HCT116 (cell line): ENCODE measurements around the gene CHST1. TPM values are rescaled to one million over a fixed set of nuclear protein-coding genes. Genes with fewer than 3 reads are reported as not detected.

ENCODE experiments used
- ATAC-seq: fragments of 200-7000 bp; cut with Tn5 transposase; 2 replicates; pipeline ENCODE4 v1.9.1; 2020; ENCODE audit warnings: mild to moderate bottlenecking, moderate library complexity
- BruUV-seq: library from RNA; stranded (reverse); fragments of 400-500 nt; replicated peaks from 2 replicates; lab custom pipeline; 2021; lab: Mats Ljungman, UMichigan
- CTCF ChIA-PET: fragments of 300-600 bp; sonication (Branson Sonifier 250); formaldehyde crosslinking; loops from one replicate; lab custom pipeline; 2021; ENCODE audit warnings: antibody characterized with exemption; lab: Charles Lee
- POLR2A ChIA-PET: fragments of 300-600, 350-600 bp; sonication (Branson Sonifier 250); formaldehyde crosslinking; loops from one replicate; lab custom pipeline; 2021; ENCODE audit warnings: antibody characterized with exemption; lab: Charles Lee
- RAD21 ChIA-PET, 2 experiments: fragments of 300-600 bp; sonication (Branson Sonifier 250); formaldehyde crosslinking; loops; one replicate each; lab custom pipeline; 2023; ENCODE audit warnings: low total read pairs in 2 of 2; ENCODE audit not compliant: uncharacterized antibody in 2 of 2, unreplicated experiment in 2 of 2, low non-redundant PET in 1 of 2; lab: Charles Lee
- DNase-seq: peaks from one replicate; pipeline ENCODE4 v3.0.0-alpha.2; 2010; ENCODE audit warnings: low read depth, low spot score
- H2AFZ ChIP-seq: fragments of 200-600 bp; shearing (Covaris generic), sonication (generic); 2 replicates; pipeline ENCODE4 v1.6.1; 2017; ENCODE audit warnings: low read depth, mixed run types, mixed read lengths, antibody characterized with exemption, low read length; ENCODE audit not compliant: poor library complexity, severe bottlenecking
- H3K27ac ChIP-seq: 2 replicates; pipeline ENCODE4 v1.5.1; 2012; ENCODE audit warnings: low read depth, low read length
- H3K27me3 ChIP-seq: fragments of 200-600 bp; sonication (generic); 2 replicates; pipeline ENCODE4 v1.6.1; 2016; ENCODE audit warnings: mixed run types, low read length, mixed read lengths; ENCODE audit not compliant: insufficient read depth
- H3K36me3 ChIP-seq, 2 experiments: fragments of 200-500 bp in 1 of 2; fragments of 200-600 bp in 1 of 2; sonication (Bioruptor generic) in 1 of 2; sonication (generic) in 1 of 2; 2 replicates each; pipeline versions ENCODE4 v1.5.1 to v1.6.1; 2014 to 2016; ENCODE audit warnings: low read length in 2 of 2, inconsistent platforms in 1 of 2, mixed read lengths in 1 of 2, mixed run types in 1 of 2; ENCODE audit not compliant: insufficient read depth in 2 of 2, control insufficient read depth in 1 of 2
- H3K4me1 ChIP-seq, 2 experiments: fragments of 200-600 bp in 1 of 2; sonication (generic) in 1 of 2; 2 replicates each; pipeline versions ENCODE4 v1.5.1 to v1.6.1; 2012 to 2017; ENCODE audit warnings: low read length in 2 of 2, inconsistent platforms in 1 of 2, mild to moderate bottlenecking in 1 of 2, mixed read lengths in 1 of 2, mixed run types in 1 of 2, moderate library complexity in 1 of 2; ENCODE audit not compliant: insufficient read depth in 2 of 2, control insufficient read depth in 1 of 2
- H3K4me2 ChIP-seq: fragments of 200-600 bp; sonication (generic); 2 replicates; pipeline ENCODE4 v1.6.1; 2017; ENCODE audit warnings: mixed run types, low read length, mixed read lengths
- H3K4me3 ChIP-seq, 2 experiments: fragments of 200-600 bp in 1 of 2; sonication (generic) in 1 of 2; replicated peaks in 1 of 2; 2 replicates each; pipeline ENCODE4 v1.5.1; 2011 to 2016; ENCODE audit warnings: low read length in 2 of 2, control low read depth in 1 of 2, low read depth in 1 of 2, mild to moderate bottlenecking in 1 of 2, mixed read lengths in 1 of 2, mixed run types in 1 of 2
- H3K79me2 ChIP-seq: fragments of 200-600 bp; sonication (generic); 2 replicates; pipeline ENCODE4 v1.6.1; 2017; ENCODE audit warnings: mild to moderate bottlenecking, mixed run types, low read length, moderate library complexity, mixed read lengths; ENCODE audit not compliant: insufficient read depth
- H3K9ac ChIP-seq: fragments of 200-600 bp; sonication (generic); 2 replicates; pipeline ENCODE4 v1.6.1; 2016; ENCODE audit warnings: low read length, mixed read lengths
- H3K9me2 ChIP-seq: fragments of 200-600 bp; sonication (generic), shearing (Covaris generic); 2 replicates; pipeline ENCODE4 v1.6.1; 2017; ENCODE audit warnings: mixed run types, mild to moderate bottlenecking, moderate library complexity; ENCODE audit not compliant: insufficient read depth
- H3K9me3 ChIP-seq, 2 experiments: fragments of 200-500 bp in 1 of 2; fragments of 200-600 bp in 1 of 2; sonication (Bioruptor generic) in 1 of 2; sonication (generic) in 1 of 2; 2 replicates each; pipeline ENCODE4 v1.6.1; 2014 to 2017; ENCODE audit warnings: low read length in 2 of 2, mixed read lengths in 2 of 2, inconsistent platforms in 1 of 2, low read depth in 1 of 2, mild to moderate bottlenecking in 1 of 2, mixed run types in 1 of 2, moderate library complexity in 1 of 2; ENCODE audit not compliant: control insufficient read depth in 1 of 2, insufficient read depth in 1 of 2
- H4K20me1 ChIP-seq: fragments of 200-600 bp; sonication (generic), shearing (Covaris generic); 2 replicates; pipeline ENCODE4 v1.6.1; 2017; ENCODE audit warnings: mixed run types, mild to moderate bottlenecking, moderate library complexity; ENCODE audit not compliant: insufficient read depth
- CEBPB ChIP-seq: IDR thresholded peaks from 2 replicates; pipeline ENCODE4 v1.6.1; 2012; ENCODE audit warnings: low read depth
- EZH2phosphoT487 ChIP-seq: fragments of 200-600 bp; IDR thresholded peaks from 2 replicates; pipeline ENCODE4 v1.6.1; 2018; ENCODE audit warnings: antibody characterized with exemption, borderline replicate concordance
- MAX ChIP-seq: IDR thresholded peaks from 2 replicates; pipeline ENCODE4 v1.6.1; 2012
- POLR2AphosphoS5 ChIP-seq: IDR thresholded peaks from 2 replicates; pipeline ENCODE4 v1.6.1; 2011; ENCODE audit warnings: mild to moderate bottlenecking, low read depth, low read length, moderate library complexity
- RAD21 ChIP-seq: IDR thresholded peaks from 2 replicates; pipeline ENCODE4 v1.6.1; 2012; ENCODE audit warnings: low read depth, mild to moderate bottlenecking
- SIN3A ChIP-seq: IDR thresholded peaks from 2 replicates; pipeline ENCODE4 v1.6.1; 2012; ENCODE audit warnings: low read depth
- SRF ChIP-seq: IDR thresholded peaks from 2 replicates; pipeline ENCODE4 v1.6.1; 2012; ENCODE audit warnings: low read depth
- TCF7L2 ChIP-seq: IDR thresholded peaks from 2 replicates; pipeline ENCODE4 v1.7.0; 2011; ENCODE audit warnings: borderline replicate concordance, inconsistent platforms; ENCODE audit not compliant: insufficient read depth, insufficient read length; ENCODE audit errors: extremely low read depth
- YY1 ChIP-seq: IDR thresholded peaks from 2 replicates; pipeline ENCODE4 v1.6.1; 2011; ENCODE audit warnings: low read length, low read depth, moderate library complexity, mild to moderate bottlenecking; ENCODE audit not compliant: insufficient replicate concordance; ENCODE audit errors: extremely low read depth
- ZNF274 ChIP-seq: fragments of 200-500 bp; sonication (Bioruptor generic); IDR thresholded peaks from 2 replicates; pipeline ENCODE4 v1.6.1; 2014; ENCODE audit warnings: mild to moderate bottlenecking, low read depth, low read length, inconsistent platforms
- intact Hi-C: fragments of 100-400 bp; cut with micrococcal nuclease; formaldehyde crosslinking; loops from 2 replicates; pipeline ENCODE4 v1.10.0; 2022
- total RNA-seq: library from RNA; stranded (reverse); gene quantifications from one replicate; pipeline ENCODE4 v1.2.1, GENCODE V29; 2021; ENCODE audit not compliant: unreplicated experiment
- TF ChIP-seq, protein P1 (sequence below): IDR thresholded peaks from 2 replicates; pipeline ENCODE4 v1.6.1; 2012
- TF ChIP-seq, protein P2 (sequence below): IDR thresholded peaks from 2 replicates; pipeline ENCODE4 v1.6.1; 2012; ENCODE audit warnings: low read depth

The CHST1 gene
- total RNA-seq, 1 experiment from 2014 or later: 0.69 TPM

- peak; percentile 63 for ATAC-seq
- TF ChIP-seq YY1: no peak
- TF ChIP-seq EZH2phosphoT487: no peak
- TF ChIP-seq RAD21: 0 out of 2 replicates have a peak, but pooled peaks have one; percentile 18
- intact Hi-C loops: no loop called here
These were observed 6.1 kb upstream of the CHST1 start for GRCh38 chr11:45671246-45672171.

DNA sequence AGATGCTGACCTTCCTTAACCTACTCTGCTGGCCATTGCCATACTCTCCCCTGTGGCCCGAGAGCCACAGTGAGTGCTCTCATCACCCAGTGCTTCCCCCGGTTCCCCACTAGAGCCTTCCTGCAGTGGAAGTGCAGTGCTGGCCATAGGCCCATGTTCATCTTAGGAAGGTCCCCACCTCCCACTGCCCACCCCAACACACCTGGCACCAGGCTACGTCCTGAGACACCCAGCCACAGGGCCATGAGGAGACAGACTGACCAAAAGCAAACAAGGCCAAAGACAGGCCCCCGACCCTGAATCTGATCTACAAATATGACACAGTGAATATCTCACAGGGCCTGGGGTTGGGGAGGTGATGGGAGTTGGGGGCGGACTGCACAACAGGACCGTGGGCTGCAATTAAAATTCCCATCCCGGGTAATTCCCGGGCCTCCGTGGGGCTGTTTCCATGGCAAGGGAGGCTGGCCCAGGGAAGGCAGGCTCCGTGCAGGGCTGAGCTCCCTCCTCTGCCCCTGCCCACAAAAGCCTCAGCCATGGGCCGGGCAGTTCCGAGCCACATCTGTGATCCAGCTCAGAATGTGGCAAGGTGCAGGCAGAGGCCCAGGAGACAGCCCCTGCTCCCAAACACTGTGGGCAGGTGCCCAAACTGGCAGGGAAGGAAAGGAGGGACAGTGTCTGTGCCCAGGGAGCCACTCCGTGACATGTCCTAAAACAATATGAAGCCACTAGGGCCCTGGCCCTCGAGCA, 5.1 kb upstream of the CHST1 start:
- TF ChIP-seq TCF7L2 (no peak), CEBPB (no peak), SIN3A (no peak), MAX (no peak), SRF (no peak), ZNF274 (no peak), POLR2AphosphoS5 (no peak)
- TF ChIP-seq, protein P1, sequence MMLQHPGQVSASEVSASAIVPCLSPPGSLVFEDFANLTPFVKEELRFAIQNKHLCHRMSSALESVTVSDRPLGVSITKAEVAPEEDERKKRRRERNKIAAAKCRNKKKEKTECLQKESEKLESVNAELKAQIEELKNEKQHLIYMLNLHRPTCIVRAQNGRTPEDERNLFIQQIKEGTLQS: no peak
- TF ChIP-seq, protein P2, sequence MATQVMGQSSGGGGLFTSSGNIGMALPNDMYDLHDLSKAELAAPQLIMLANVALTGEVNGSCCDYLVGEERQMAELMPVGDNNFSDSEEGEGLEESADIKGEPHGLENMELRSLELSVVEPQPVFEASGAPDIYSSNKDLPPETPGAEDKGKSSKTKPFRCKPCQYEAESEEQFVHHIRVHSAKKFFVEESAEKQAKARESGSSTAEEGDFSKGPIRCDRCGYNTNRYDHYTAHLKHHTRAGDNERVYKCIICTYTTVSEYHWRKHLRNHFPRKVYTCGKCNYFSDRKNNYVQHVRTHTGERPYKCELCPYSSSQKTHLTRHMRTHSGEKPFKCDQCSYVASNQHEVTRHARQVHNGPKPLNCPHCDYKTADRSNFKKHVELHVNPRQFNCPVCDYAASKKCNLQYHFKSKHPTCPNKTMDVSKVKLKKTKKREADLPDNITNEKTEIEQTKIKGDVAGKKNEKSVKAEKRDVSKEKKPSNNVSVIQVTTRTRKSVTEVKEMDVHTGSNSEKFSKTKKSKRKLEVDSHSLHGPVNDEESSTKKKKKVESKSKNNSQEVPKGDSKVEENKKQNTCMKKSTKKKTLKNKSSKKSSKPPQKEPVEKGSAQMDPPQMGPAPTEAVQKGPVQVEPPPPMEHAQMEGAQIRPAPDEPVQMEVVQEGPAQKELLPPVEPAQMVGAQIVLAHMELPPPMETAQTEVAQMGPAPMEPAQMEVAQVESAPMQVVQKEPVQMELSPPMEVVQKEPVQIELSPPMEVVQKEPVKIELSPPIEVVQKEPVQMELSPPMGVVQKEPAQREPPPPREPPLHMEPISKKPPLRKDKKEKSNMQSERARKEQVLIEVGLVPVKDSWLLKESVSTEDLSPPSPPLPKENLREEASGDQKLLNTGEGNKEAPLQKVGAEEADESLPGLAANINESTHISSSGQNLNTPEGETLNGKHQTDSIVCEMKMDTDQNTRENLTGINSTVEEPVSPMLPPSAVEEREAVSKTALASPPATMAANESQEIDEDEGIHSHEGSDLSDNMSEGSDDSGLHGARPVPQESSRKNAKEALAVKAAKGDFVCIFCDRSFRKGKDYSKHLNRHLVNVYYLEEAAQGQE: no peak
- TF ChIP-seq, all 23 proteins: peak for 0
- ChIA-PET RAD21 (no interaction called here), CTCF (interaction anchor here (1.4 to 3.1 kb wide), 2 partner anchors 16 to 101 kb away, joined by 3 to 12 read pairs; no protein-coding TSS in a partner anchor), POLR2A (no interaction called here)
- H3K9me2 ChIP-seq: no peaks in the 10 kb centered on the region
- no peak overlapping the region for H3K4me3 ChIP-seq
- H2AFZ ChIP-seq: no peak overlapping the region
- BruUV-seq: no TSS peak
- no peak for ATAC-seq
- peaks cover 6% of the 10 kb centered on the region; the same call in 1 of the 2 replicates for H3K27me3 ChIP-seq
- no peak for DNase-seq
- H4K20me1 ChIP-seq: no peaks in the 10 kb centered on the region
- no peaks in the 10 kb centered on the region for H3K4me1 ChIP-seq
- H3K36me3 ChIP-seq: no peaks in the 10 kb centered on the region
- no peak overlapping the region for H3K27ac ChIP-seq
- H3K9me3 ChIP-seq: no peaks in the 10 kb centered on the region
- no peak overlapping the region for H3K9ac ChIP-seq
- H3K4me2 ChIP-seq: no peak overlapping the region
- intact Hi-C loops: no loop called here
- H3K79me2 ChIP-seq: no peaks in the 10 kb centered on the region

More at GRCh38 chr11:45671246-45672171, 6.1 kb upstream of the CHST1 start:
- Histone ChIP-seq H3K27ac (no peak overlapping the region), H3K4me2 (no peak overlapping the region), H2AFZ (no peak overlapping the region), H3K9me2 (no peaks in the 10 kb centered on the region), H3K36me3 (no peaks in the 10 kb centered on the region), H3K9me3 (no peaks in the 10 kb centered on the region), H3K9ac (no peak overlapping the region), H3K79me2 (no peaks in the 10 kb centered on the region), H3K4me3 (no peak overlapping the region), H4K20me1 (no peaks in the 10 kb centered on the region), H3K4me1 (no peaks in the 10 kb centered on the region), H3K27me3 (peaks cover 6% of the 10 kb centered on the region; the same call in 1 of the 2 replicates)
- no peak for DNase-seq
- CTCF ChIA-PET: interaction anchor here (1.0 kb wide), 1 partner anchor 16 kb away, joined by 3 read pairs; no protein-coding TSS in a partner anchor
- POLR2A ChIA-PET: no interaction called here
- BruUV-seq: no TSS peak
- RAD21 ChIA-PET: no interaction called here
